ENCODE measurements around the gene ACIN1. TPM values are rescaled to one million over a fixed set of nuclear protein-coding genes. Genes with fewer than 3 reads are reported as not detected.
"Not testable (repeated sequence)": the region's sequence is repeated elsewhere in the genome, so short reads cannot be mapped to it uniquely, and the experiment has no call there.

ACIN1 gene
- total RNA-seq, 1 experiment from 2014 or later, result 92.9 TPM

DNA sequence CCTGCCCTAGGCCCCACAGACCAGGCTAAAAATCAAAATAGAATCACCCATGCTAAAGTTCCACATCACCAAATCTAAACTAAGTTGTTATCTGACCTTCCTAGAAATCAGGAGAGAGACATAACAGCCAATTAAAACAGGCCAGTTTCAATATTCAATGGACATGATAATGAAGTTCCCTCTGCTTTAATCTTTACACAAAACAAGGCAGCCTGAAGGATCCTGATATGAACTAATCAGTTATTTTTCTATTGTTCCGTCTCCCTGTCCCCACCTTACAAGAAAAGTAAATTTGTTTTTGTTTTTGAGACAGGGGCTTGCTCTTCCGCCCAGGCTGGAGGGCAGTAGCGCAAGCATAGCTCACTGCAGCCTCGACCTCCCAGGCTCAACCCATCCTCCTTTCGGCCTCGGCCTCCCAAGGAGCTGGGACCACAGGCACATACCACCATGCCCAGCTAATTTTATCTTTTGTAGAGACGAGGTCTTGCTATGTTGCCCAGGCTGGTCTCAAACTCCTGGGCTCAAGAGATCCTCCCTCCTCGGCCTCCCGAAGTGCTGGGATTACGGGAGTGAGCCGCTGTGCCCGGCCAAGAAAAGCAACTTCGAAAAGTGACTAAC lies 29.5 kb upstream of the ACIN1 start:
- no peak for DNase-seq (ENCODE audit: extremely low read depth, low read depth)

DNA sequence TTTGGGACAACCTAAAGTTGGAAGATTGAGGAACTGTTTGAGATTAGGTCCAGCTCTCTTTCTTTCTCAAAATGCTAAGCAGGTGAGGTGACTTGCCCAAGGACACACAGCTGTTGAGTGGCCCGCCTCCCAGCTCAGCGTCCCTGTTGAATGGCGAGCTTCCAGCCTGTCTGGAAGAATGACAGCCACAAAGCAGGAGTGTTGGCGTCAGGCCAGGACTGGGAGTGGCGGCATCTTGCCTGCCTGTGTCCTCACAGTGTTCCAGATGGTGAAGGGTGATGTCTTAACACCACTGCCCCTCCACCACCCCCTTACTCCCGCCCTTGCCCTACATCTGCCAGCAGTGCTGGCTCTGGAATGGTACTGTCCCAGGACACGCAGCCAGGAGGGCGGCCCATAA lies 28.5 kb upstream of the ACIN1 start:
- no peak for DNase-seq (ENCODE audit: extremely low read depth, low read depth)

DNA sequence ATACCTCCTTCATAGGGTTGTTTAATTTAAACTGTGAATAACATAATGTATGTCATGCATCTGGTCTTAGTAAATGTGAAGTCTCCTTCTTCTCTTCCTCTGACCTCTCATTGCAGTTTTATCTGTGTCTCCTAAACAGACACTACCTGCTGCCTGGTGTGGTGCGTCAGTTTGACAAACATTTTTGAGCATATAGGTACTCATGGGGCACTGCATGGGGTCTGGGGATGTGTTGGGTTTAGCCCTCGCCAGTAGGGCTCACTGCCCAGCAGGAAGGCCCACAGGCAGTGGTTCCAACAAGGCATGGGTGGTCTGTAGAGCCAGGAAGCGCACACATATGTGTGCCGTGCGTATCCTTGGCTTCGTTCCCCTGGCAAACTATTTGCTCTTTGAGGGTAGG lies 27.1 kb upstream of the ACIN1 start:
- DNase-seq (ENCODE audit: extremely low read depth, low read depth), result no peak

DNA sequence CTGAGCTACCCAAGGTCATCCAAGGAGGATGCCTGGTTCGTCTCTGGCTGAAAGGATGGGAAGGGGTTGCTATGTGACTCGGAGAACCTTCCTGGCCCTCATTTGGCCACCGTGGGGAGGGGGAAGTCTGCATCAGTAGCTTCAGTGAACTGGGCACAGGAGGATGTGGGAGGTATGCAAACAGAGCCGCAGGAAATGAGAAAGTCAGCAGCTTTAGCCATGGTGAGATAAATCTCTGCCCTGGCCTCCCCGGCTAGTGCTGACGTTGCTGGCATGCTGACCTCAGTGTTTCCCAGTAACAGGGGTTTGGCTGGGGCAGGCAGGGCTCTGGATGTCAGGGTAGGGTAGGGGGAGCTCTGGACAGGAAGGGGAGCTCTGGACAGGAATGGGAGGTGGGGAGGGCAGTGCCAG lies 26.4 kb upstream of the ACIN1 start:
- no peak for DNase-seq (ENCODE audit: extremely low read depth, low read depth)

DNA sequence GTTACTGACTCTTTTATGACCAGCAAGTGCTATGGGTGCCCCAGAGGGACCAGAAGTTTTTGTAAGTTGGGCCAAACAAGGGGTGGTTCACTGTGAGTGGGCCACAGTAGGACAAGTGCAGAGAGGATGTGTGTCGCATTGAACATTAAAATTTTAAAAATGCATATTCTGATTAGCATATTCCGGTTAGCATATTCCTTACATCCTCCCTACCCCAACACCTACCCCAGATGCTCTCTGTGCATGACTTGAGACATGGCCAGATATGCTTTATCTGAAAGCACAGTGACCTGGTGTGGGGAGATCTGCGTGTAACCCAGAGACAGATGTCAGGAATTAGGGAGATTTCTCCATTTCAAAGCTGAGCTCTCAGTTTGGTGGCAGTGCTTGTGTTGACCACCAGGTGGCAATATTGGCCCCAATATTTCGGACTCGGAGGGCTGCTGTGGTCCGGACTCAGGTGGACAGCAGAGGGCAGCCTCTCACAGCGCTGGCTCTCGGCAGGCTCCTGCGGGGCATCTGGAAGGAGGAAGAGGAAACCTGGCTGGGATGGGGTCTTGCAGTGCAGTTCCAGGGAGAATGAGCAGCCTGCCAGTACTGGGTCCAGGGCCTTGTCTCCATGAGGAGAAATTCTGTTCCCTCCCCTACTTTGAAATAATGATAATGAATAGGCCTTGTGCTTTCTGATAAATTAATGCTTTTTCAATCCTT lies 25.8 kb upstream of the ACIN1 start:
- peak; percentile 87 for DNase-seq (ENCODE audit: extremely low read depth, low read depth)

DNA sequence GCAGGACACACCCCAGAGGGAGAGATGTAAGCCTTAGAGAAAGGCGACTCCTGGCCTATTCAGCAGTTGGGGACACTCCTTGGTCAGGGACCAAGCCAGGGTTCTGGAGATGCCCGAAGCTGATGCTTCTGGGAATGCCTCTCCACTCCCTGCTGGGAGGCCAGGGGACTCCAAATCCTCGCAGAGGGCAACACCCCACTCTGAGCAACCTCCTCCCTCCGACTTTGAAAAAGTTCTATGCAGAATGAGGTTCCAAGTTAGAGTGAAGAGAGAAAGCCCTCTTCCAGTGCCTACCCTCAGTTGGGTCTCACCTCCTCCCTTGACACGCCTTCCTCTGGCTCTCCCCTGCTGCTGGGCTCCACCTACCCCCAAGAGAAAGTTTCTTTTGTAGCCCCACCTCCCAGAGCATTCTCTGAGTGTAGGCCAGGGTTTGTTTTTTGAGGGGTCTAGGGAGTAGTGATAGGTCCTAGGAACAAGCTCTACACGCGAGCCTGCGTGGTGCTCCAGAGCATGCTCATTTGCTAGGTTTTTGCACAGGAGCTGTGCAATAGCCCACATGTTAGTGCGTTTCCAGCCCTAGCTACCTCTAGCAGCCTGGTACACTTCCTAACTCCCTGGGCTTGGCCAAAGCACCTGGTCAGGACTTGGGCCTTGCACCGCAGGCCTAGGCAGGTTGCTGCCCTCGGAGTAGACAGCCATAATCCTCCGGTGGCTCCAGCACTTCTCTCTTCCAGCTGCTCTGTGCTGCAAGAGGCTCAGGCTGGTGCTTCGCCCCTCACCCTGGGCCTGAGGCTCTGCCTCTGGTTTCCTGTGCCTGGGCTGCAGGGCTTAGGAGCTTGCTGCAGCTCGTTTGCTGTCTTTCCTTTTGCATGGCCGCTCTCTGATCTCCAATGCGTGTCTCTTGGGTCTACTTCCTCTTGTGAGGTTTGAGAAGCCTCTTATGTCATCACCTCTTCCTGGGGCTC lies 24.7 kb upstream of the ACIN1 start:
- DNase-seq (ENCODE audit: extremely low read depth, low read depth), result no peak

DNA sequence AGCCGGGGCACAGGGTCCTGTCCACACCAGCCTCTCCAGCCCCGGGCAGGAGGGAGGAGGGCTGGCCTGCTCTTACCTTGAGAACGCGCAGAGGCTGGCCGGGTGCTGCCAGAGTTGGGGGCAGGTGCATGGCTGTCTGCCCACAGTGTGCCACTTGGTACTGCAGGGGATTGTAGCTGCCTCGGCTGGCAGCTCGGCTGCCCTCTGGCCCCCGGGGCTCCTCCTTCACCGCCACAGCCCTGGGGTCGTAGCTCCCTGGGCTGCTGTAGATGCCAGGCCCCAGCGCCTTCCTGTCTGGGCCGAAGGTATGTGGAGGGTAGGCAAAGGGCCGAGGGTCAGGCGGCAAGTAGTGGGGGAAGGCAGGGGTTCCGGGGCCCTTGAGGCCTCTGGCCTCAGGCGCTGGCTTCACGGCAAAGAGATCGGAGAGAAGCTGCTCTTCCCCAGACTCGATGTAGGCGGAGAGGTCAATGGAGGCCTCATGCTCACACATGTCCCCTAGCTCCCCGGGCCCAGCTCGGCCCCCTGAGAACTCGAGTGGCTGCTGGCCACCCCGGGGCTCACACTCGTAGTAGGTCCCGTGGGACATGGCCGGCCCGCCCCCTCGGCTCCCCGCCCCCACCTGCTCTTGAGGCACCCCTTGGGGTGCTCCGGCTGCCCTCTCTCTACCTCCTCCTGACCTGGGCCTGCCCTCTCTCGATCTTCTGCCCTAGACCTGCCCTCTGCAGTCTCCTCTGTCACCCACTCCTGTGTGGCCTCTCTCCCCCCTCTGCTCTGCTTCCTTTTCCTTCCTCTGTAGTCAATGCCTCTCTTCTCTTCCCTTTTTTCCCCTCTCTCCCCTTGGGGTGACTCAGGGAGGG lies 23.8 kb upstream of the ACIN1 start, which contains the start of gene CEBPE:
TSS of gene CEBPE (minus strand) at position 750 of the 857 bp plus-strand sequence. CDS start at position 586, 164 bp downstream.
- DNase-seq (ENCODE audit: extremely low read depth, low read depth), result no peak

DNA sequence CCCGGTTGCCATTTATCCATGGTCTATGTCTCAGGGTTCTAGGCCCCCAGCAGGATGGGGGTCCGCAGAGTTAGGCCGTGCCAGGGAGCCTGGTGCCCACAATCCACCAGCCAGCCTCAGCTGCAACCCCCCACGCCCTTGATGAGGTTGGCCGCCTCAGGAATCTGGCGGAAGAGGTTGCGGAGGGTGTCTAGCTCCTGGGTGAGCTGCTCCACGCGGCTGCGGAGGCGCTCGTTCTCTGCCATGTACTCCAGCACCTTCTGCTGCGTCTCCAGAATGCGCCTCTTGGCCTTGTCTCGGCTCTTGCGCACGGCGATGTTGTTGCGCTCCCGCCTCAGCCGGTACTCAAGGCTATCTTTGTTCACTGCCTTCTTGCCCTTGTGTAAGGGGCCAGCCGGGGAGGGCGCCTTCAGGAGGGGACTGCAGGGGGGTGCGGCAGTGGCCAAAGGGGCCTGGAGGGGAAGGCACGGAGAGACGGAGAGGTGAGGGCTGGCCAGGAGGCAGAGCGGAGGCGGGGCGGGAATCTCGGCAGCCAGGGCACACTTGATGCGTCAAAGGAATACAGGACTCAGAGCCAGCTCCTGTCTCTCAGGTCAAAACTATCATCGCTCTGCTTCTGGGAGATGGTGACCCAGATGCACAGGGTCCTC lies 22.6 kb upstream of the ACIN1 start:
- no peak for DNase-seq (ENCODE audit: extremely low read depth, low read depth)

DNA sequence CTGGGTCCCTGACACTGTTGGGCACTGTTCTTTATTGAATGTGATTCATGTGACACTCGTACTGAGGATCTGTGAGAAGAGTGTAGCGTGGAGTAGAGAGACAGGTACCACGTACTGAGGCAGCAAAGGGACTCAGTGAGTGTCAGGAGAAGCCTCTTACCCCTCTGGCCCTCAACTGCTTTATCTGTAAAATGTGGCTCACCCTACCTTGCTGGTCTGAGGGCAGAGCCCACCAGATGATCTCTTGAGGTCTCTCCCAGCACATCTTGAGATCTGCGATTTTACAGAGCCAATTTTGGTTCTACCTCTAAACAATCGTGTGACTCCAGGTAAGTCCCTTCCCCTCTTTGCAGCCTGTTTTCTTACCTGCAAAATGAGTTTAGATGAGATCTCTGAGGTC lies 21.0 kb upstream of the ACIN1 start:
- DNase-seq (ENCODE audit: extremely low read depth, low read depth), result no peak

DNA sequence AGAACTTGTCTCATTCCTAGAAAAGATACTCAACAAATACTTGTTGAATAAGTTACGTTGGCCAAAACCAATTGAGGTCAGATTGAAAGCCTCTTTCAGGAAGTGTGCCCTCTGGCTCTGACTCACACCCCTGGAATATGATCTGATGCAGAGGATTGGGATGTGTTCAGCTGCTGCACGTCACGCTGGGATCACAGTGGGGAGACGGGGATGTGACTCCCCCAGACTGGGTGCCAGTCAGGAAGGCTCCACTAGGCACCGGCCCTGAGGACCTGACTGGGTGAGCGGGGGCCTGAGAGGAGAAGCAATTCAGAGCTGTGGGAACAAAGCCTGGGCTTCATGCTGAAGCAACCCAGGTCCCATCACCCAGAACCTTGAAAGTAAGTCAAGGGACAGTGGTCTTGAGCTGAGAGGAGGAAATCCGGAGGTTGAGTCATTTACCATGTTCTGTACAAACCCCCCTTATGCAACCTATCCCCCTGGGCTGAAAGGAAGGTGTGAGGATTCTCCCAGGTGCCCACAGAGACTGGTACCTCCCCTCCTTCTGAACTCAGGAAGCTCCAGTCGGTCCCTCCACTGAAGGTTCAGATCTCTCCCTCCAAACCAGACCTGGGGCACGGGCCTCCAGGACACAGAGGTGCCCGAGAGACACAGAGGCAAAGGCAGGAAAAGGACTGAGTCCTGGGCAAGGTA lies 20.2 kb upstream of the ACIN1 start:
- peak; percentile 27 for DNase-seq (ENCODE audit: extremely low read depth, low read depth)

DNA sequence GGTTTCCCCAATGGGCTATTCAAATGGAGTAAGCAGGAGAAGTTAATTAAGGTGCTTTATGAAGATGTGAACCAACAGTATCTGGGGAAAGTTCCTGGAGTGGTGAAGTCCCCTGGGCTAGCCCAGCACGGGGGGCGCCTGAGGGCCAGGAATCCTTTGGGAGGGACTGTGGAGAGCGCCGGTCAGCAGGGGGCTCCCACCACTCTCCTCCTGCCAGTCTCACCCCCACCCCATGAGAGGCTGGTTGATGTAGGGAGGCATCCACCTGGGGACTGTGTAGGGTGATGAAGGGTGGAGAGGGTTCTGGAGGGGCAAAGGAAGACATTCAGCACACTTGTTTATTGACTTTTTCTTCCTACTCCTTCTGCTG lies 19.7 kb upstream of the ACIN1 start:
- no peak for DNase-seq (ENCODE audit: extremely low read depth, low read depth)

DNA sequence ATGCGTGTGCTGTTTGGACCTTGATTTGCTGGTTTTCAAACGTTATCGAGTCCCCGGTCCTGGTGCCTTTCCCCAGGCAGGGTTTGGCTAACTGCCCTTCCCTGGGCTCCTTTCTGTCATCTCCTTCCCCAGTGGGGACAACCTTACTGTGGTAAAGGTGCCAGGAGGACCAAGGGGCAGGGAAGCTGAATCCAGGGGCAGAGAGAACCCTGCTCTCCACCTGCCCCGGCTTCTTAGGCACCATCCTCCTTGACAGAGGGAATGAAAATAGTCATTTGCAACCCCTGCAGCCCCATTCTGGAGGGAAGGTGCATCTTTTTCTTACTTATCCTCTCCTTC lies 19.2 kb upstream of the ACIN1 start:
- DNase-seq (ENCODE audit: extremely low read depth, low read depth), result no peak

DNA sequence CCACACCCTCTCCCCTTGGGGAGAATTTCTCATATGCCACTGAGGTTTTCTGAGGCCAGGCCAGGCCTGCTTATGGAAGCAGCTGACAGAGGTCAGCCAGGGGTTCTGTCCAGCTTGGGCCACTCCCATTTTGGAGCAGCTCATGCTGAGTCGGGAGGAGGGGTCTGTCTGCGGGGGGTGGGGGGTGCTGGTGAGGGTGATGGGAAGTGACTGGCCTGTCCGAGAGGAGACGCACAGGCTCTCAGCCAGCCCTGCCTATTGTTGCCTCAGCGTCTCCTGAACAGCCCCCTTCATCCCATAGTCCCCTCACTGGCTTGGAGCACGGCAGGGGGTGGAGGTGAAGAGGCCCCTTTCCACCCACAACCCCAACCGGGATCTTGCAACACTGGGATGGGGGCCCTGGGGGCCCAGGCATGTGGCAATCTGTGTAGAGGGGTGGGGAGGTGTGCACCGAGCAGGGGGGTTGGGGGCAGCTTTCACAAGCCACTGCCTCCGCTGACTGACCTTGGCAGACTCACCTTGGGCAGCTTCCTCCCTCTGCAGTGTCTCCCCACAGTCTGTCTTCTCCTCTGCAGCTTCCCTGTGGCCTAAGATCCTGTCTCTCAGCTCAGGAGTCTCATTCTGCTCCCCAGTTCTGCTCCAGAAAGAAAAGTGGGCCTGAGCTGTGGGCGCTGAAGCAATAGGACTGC lies 18.6 kb upstream of the ACIN1 start:
- no peak for DNase-seq (ENCODE audit: extremely low read depth, low read depth)

DNA sequence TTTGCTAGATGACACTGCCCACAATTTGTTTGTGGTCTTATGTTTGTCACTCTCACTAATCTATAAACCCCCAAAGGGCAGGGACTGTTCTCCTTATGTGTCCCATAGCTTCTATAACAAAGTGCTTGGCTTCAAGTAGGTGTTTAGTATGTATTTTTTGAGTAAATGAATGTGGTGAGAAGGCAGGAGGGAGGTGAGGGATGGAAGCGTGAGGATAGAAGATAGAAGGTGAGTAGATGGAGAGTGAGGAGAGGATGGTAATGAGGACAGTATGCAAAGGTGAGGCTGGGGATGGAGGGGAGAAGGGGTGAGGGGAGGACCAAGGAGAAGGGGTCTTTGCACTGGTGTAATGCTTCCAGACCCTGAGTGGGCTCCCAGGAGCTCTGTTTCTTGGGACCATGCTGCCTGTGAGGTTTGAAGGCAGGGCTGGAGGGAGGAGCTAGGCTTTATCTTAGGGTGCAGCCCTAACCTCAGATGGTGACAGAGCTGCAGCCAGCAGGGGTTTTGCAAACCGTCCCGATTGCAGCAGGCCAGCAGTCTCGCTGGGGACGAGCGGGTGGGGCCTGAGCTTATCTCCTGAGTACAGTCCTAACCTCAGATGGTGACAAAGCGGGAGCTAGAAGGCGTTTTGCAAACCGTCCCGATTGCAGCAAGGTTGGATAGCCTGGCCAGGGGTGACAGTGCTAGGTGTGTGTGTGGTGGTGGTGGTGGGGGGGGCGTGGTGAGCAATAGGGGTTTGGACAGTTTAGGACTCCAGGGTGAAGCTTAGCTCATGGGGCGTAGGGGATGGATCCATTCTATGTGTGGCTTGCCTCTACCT lies 17.6 kb upstream of the ACIN1 start:
- no peak for DNase-seq (ENCODE audit: extremely low read depth, low read depth)

DNA sequence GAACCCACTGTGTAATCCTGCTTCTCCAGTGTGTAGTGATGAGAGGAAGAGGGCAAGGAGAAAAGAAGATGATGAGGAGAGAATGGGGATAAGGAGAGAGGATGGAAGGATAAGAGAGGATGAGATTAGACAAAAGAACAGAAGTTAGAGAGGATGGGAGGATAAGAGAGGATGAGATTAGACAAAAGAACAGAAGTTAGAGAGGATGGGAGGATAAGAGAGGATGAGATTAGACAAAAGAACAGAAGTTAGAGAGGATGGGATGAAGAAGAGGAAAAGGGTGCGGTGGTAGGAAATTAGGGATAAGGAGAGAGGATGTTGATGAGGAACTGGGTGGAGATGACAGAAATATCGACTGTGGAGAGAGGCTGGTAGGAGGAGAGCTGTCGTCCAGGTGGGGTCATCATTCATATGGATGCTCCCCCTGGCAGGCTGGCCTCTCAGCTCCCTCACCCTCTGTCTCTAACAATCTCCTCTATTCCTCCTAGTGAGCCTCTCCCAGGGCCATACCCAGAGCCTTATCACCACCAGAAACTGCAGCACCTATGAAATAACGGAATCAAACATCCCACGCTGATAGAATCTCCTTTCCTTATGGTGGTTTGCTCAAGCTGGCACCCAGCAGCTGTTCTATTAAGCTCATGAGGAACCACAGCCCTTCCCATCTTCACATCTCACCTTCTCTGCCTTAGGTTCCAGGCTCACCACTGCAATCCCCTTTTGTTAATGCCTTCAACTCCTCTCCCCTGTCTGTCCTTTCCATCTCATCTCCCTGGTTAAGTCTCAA lies 15.8 kb upstream of the ACIN1 start:
- no peak for DNase-seq (ENCODE audit: extremely low read depth, low read depth)

DNA sequence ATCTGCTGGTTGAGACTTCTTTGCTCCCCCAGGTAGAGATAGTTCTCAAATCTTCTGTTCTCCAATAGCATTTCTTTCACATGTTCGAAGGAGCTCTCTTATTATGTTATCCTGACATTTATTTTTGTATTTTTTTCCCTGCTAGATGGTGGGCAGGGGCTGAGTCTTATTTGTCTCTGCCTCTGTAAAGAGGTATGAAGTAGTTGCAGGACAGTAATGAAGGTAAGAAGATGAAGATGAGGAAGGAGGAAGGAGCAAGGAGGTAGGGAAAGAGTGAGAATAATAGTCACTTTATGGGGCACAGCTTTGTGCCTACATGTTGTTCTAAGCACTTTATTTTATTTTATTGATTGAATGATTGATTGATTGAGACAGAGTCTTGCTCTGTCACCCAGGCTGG lies 14.8 kb upstream of the ACIN1 start:
- no peak for DNase-seq (ENCODE audit: extremely low read depth, low read depth)

DNA sequence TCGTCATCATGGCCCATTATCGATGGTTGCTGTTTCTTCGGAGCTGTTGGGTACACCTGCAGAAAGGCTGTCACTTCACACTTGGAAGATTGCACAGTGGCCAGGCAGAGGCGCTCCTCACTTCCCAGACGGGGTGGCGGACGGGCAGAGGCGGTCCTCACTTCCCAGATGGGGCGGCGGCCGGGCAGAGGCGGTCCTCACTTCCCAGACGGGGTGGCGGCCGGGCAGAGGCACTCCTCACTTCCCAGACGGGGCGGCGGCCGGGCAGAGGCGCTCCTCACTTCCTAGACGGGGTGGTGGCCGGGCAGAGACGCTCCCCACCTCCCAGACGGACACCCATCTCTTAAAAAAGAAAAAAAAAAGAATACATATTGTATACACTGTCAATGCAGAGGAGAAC lies 13.2 kb upstream of the ACIN1 start:
- DNase-seq (ENCODE audit: extremely low read depth, low read depth), result not testable (repeated sequence)

Data from NCI-H460 (cell line).